Upper lobe of left lung (tissue), 4 donors: ENCODE measurements around the gene FGD2.

Experiments used
- CTCF ChIP-seq, 6 experiments: fragments of 450-650 bp in 4 of 6; fragments of 200-600 bp in 2 of 6; sonication (generic) in 2 of 6; IDR thresholded peaks; one replicate each; pipeline ENCODE4 v1.5.1; 2016 to 2019; ENCODE audit warnings: antibody characterized with exemption in 6 of 6
- EP300 ChIP-seq, 4 donors: sonication (generic); formaldehyde crosslinking; IDR thresholded peaks; one replicate each; pipeline ENCODE4 v1.5.1; 2017; ENCODE audit warnings: antibody characterized with exemption in 4 of 4, control low read depth in 2 of 4
- POLR2A ChIP-seq, 4 donors: fragments of 450-650 bp; IDR thresholded peaks; one replicate each; pipeline ENCODE4 v1.5.1; 2016 to 2017; ENCODE audit warnings: antibody characterized with exemption in 4 of 4, mild to moderate bottlenecking in 2 of 4

DNA sequence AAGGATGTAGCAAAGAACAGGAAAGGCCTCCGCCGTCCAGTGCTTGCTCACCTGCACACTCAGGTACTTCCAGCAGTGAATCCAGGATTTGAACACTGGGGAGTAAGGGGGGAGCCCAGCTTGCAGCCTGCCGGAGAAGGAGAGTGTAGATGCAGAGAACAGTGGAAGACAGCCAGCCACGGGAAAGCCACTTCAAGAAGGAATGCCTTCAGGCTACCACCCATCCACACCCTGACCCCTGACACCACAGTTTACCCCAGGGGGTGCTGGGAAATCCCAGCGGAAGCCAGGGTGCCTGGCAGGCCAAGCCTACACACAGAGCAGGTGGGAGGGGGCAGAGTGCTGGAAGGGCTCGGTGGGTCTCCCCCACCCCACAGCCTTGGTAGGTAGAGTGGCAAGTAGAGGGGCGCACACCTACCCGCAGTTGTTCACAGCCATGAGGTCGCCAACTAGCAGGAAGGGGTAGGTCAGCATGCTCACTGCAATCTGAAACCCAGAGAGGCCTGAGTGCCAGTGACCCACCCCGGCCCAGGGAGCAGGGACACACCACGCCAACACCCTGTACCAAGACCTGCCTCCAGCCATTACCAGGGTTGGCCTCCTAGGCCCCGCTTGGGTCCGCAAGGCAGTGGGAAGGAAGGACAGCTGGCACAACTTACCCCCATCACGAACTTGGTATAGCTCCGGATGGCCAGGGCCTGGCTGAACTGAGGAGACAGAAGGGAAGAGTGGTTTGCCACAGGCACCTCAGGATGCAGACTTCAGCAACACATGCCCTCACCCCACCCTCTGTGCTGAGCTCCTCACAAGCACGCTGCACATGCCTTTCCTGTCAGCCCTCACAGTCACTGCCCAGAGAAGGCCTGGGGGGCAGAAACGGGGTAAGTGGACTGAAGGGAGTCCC is 35.2 kb upstream of the FGD2 start:
- TF ChIP-seq EP300 (IDR thresholded peaks at IDR 0.05), result no peak
- TF ChIP-seq CTCF (IDR thresholded peaks at IDR 0.05), result no peak
- TF ChIP-seq POLR2A (IDR thresholded peaks at IDR 0.05), result no peak
